Embryonic facial prominence (tissue), 1 donor: ENCODE data around the gene TAX1BP1.
"Not testable (repeated sequence)": the region's sequence is repeated elsewhere in the genome, so short reads cannot be mapped to it uniquely, and the experiment has no call there.

Experiments
- DNase-seq: peaks from one replicate; pipeline ENCODE4 v3.0.0-alpha.2; 2016; ENCODE audit errors: extremely low spot score

Gene TAX1BP1

DNA sequence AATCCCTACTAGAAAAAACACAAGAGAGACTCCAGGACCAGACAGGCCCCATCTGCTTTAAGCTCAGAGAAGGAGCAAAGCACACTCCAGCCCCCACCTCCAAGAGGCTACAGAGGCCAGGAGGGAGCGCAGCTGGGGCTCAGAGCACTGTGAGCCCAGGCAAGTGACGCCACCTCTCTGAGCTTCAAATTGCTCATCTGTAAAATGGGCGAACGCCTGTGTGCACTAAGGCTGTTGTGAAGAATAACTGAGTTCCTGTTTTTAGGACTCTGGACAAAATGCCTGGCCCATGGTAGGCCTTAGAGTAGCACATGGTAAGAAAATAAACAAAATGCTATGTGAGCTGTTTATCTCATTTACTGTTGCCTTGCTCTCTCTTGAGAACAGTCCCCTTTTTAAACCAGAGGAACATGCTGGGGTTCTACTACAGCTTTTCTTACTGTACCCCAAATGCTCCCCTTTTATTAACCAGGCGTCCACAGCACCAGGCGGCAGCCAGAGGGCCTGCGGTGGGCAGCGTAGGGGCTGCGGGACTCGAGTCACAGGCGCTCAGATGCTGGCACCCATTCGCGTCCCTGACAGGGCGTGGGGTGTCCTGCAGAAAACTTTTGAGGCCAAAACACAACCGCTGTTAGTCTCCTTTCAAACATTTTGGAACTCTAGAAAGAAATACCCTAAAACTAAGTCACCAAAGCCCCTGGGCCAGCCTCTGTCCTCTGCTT, 103.8 kb downstream of the TAX1BP1 start:
- no peak for DNase-seq

DNA sequence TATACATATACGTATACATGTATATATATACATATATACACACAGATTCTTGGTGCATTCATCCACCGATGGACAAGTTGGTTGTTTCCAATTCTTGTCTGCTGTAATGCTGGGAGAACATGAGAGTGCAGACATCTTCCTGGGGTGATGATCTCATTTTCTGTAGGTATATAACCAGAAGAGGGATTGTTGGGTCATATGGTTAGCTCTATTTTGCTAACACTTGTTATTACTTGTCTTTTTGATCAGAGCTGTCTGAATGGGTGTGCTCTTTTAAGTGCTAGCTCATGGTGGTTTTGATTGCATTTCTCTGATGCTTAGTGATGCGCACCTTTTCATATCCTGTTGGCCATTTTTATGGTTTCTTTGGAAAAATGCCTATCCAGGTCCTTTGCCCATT, 106.4 kb downstream of the TAX1BP1 start:
- no peak for DNase-seq

DNA sequence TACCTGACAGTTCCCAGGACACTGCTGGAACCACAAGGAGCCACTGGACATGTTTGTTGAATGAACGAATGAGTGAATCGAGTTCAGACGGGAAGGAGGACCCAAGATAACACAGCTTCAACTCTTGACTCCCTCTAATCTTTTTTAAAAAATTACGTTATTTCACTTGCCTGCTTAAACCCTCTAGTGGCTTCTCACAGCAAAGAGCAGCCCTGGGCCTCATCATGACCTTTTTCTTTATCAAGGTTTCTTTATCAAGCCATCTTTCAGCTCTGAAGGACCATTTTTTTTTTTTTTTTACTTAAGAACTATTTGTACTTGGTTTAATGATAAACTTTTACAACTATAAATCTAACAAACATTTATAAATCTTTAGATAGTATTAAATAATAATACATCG, 110.6 kb downstream of the TAX1BP1 start:
- no peak for DNase-seq

DNA sequence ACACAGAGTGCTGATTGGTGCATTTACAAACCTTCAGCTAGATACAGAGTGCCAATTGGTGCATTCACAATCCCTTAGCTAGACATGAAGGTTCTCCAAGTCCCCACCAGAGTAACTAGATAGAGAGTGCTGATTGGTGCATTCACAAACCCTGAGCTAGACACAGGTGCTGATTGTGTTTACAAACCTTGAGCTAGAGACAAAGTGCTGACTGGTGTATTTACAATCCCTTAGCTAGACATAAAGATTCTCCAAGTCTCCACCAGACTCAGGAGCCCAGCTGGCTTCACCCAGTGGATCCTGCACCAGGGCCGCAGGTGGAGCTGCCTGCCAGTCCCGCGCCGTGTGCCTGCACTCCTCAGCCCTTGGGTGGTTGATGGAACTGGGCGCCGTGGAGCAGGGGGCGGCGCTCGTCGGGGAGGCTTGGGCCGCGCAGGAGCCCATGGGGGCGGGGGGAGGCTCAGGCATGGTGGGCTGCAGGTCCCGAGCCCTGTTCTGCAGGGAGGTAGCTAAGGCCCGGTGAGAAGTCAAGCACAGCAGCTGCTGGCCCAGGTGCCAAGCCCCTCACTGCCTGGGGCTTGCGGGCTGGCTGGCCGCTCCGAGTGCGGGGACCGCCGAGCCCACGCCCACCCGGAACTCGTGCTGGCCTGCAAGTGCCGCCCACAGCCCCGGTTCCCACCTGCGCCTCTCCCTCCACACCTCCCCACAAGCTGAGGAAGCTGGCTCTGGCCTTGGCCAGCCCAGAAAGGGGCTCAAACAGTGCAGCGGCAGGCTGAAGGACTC, 116.9 kb downstream of the TAX1BP1 start:
- not testable (repeated sequence) for DNase-seq

DNA sequence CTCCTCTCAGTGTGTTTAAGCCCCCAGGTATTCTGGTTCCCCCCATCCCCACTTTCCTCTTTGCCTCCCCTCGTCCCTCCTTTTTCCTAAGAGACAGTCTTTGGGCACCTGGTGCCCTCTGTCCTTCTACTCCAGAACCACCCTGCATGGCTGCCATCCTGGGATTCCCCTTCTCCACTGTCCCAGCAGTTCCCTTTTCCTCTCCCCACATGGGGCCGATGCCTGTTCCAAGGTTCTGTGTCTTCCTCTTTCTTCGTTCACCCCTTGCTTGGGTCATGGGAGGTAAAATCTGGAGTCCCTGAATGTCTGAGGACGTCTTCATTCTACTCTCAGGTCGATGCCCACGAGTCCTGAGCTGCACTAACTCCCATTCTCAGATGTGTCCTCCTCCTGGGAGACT, 120.8 kb downstream of the TAX1BP1 start:
- no peak for DNase-seq

DNA sequence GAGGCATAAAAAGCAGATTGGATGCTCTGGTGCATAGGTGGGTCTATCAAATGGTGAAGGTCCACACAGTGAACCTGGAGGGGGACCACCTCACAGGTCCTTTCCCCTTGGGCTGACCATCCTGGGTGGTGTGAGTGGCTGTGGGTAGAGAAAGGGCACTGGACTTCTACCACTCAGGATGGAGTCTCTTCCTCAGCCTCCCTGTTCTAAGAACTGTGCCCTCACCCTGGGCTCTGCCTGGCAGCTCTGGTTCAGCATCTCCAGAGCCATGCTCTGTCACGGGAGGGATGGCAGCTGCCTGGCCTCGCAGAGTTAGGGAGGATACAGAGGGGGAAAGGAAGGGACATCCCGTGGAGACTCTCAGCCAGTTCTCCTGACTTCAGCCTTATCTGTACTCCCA, 121.8 kb downstream of the TAX1BP1 start:
- no peak for DNase-seq

DNA sequence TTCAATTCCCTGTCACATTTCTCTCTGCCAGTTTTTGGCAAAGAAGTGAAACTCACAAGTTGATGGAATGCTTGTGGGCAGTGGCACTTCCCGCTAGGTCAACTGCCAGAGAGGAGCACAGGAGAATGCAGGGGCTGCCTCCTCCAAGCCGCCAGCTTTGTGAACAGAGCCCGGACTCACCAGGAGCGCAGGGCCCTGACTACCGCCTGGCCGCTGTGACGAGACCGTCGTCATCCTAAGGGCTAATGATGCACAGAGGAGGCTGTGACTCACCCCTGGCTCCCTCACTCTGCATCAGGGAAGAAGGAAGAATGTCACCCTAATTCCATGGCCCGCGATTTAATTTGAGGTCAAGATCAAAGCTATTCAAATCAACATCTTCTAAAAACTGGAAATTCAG, 123.9 kb downstream of the TAX1BP1 start:
- no peak for DNase-seq

DNA sequence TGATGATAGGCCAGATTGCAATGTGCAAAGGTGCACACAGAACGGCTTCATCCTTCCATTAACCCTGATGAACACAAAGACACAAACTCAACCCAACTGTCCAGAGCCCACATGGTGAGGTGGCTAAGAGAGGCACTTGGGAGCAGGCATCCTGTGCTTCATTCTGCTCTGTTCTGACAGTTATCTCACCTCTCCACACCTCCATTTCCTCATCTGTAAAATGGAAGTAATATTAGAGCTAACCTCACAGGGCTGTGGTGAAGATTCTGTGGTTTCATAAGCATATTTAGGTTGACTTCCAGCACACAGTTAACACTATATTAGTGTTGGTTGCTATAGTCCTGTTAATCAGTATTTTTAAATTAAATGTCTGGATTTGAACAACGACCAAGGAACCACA, 126.3 kb downstream of the TAX1BP1 start:
- DNase-seq = no peak

DNA sequence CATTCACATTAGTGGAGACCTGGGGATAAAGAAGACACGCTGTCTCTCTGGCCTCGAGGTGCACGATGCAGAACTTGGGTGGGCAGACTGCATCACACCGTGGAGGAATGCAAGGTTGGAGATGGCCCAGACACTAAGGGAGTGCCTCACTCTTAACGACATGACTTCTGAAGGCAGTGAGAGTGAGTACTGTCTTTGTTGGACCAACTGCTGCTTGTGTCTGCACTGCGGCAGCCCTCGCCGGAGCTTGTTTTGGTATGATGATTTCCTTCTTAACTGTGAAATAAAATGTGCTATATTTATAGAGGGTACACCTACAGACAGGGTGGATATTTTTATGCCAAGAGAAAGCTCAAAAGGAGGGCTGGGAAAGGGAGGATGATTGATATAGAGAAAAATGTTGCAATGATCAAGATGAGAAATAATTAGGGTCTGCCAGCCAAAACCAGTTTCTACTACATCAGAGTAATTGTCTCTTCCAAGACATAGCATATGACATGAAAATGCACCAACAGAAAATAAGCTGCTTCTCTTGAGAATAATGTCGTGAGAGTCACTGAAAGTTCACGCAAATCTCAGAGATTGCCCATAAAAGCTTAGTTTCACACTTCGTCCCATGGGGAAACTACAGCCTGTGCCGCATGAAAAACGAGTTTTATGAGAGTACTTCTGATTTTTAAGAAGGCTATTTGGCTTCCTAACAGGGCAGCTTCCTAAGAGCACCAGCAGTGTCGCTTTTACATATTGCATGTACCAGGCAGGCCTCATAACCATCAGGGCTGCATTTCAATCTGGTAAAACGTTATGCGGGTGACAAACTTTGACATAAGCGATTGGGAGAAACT, 127.1 kb downstream of the TAX1BP1 start:
- no peak for DNase-seq

DNA sequence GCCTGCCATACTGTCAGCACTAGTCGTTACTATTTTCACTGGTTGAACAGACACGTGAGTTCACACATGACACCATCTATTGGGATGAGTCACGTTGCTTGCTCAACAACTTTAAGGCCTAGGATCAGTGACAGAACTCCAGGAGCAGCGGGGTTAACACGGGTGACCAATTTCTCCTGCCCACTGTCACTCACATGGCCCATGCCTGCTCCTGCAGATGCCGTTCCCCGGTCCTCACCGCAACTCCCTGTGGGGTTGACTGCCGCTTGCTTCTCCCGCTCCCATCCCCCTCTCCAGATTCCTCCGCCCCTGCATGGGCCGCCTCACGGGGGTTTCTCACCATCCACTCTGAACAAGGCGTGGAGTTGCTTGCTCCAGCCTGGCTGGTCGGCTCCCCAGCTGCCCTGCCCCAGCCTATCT, 128.2 kb downstream of the TAX1BP1 start:
- DNase-seq = no peak

DNA sequence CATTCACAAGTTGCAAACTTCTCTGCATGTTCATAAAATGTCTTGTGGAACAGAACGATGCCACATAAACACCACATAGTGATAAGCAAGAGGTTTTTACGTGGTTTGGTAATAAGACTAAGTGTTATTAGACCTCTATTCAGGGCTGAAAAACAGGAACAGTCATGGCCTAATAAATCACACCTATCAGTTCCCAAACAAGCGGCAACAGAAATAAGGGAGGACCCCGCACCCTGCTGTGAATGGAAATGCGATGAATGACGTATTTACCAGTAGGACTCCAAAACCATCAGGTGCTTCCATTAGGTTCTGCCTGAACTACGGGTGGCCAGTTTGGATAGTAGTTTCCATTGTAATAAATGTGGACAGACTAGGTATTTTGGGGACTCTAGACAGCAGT, 129.1 kb downstream of the TAX1BP1 start:
- no peak for DNase-seq

DNA sequence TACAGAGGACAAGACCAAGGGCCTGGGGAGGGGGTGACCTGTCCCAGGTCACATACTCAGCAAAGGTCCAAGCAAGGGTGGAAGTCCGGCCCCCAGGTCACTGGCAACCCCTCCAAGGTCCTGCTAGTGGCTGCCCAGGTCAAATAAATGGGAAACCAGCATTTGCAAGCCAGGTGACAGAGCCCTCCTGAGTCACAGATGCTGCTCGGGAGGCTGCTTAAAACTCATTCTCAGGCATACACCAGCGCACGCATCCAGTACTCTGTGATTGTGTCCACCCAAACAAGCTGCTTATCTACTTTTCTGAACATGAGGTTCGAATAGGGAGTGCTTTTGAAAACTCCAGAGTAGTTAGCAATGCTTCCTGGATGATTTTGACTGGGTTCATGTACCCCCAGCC, 130.6 kb downstream of the TAX1BP1 start:
- DNase-seq = no peak

DNA sequence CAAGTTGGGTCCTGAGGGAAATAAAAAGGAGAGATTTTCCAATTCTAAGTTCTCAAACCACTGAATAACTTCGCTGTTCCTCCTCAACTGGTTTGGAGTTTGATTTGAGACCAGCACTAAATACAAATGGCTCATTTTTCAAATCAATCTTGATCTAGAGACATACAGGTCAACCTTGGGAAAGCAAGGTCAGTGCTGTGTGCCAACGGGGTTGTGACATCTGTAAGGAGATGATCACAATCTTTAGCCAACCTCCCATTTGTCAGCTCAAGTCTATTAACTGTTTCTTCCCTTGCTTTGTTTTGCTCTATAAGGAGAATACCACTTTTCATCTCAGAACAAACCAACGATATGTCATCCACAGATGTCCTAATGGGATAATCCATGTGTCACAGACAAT, 131.1 kb downstream of the TAX1BP1 start:
- DNase-seq = no peak

DNA sequence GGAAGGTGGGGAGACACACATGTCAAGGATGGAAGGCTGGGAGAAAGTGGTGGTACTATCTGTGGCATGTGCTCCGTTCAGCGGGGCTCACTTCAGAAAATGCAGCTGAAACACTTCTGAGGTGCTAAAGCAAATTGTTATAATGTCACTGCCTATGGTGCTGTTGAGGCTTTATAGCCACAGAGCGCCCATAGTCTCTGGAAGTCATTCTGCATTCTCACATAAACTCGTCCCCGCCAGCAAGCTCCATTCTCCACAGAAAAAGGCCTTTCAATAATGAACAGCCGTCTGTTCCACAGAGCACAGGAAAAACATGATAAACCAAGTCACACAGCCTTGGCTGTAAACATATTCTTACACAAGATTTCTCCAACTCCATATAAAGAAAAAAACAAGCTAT, 131.9 kb downstream of the TAX1BP1 start:
- no peak for DNase-seq

DNA sequence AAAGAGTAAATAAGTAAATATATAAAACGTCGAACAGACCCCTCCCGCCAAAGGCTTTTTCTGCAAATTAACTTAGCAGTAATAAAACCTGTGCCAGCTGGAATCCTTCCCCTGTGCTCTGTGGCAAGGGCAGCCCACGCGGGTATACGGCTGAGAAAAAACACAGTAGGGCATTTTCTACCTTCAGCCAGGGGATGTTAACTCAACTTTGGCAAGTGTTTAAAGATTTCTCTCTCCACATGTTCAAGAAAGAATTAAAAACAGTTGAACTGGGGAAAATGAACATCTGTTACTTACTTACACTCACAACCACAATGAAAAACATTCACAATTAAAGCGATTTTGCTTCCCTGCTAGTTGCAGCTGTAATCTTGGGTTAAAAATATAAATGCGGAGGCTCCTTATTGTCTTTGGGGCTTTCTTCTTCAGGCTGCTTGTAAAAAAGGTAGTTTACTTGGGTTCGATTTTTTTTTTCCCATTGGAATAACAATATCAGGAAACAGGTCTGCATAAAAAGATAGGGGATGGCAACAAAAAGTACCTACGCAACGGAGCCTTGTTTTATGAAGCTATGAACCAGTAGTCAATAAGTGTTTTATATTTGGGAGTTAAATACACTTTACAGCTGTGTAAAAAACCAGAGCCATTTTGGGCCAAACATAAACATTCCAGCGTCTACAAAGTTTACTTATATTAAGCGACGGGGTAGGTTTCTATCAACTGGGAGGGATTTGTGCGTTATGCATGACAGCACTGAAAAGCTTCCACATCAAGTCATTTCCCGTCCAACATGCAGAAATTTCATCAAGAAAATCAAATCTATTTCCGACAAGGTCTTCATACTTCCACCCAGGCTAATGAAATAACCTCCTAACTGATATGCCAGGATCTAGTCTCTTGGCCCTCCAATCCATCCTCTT, 132.7 kb downstream of the TAX1BP1 start:
- DNase-seq = peak; percentile 27

DNA sequence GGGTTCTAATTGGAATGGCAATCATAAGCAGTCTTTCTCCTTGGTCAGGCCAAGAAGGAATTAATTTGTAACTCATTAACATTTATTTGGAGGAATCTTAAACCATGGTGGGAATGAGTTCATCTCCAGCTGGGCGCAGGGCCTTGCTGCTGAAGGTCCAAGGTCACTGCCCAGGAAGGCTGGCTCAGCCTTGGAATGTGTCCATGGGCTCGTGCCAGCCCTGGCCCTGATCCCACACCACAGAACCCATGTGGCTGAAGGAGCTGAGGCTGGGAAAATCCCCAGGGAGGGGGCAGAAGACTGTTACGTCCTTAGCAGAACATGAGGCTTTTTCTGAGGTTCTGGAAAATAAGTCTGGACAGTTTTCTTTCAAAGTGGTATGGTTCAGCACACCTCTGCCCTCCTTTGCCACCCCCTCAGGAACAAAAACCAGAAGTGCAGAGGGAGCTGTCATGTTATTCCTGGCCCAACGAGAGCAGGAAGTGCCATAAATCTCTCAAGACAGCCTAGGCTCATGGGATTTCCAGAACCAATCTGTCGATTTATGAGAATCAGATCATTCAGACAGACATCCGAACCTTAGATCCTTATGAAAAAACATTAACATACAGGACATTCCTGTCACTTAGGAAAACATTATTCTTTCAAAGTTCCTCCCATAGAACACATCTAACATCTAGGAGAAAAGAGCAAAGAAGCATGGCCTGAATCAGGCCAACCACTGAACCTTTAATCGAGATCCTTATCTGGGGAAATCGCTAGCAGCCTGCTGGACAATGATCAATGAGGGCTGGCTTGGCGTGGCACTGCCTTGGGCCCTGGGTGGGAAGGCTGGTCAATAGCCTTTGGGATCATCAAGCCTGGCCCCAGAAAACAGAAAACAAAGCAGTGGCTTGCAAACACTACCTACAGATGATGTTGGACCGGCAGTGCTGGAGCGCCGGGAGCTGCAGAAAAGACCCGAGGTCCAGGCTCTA, 134.3 kb downstream of the TAX1BP1 start:
- no peak for DNase-seq

DNA sequence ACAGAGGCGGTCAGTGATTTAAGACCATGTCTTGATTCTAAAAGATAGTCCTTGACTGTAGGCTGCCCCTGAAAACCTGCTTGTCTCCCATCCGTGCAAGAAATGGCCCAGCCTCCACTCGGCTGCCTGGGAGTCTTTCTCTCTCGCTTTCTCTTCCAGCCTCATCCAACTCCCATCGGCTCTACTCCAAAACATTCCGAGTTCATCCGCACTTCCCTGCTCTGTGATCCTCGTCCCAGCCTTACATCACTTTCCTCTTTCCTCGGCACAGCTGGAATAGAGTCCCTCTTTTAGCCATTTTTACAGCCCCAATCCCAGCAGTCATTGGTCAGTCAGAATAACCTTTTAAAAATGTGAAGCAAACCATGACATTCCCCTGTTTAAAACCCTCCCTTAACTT, 135.1 kb downstream of the TAX1BP1 start:
- no peak for DNase-seq

DNA sequence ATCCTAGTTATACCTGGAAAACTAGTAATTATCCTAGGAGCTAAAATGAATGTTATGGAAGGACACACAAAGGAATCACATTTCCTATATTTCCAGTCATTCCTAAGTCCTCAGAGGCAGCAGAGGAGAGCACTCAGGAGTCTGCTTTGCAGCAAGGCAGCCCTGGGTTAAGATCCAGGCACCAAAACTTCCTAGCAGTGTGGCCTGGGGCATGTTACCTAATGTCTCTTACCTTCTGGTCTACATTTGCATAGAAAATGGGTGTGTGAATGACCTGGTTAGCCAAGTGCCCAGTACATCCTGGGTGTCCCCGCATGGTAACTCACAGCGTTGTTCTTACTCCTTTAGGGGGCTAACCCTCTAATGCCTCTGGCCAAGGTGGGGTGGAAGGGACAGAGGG, 135.9 kb downstream of the TAX1BP1 start:
- no peak for DNase-seq

DNA sequence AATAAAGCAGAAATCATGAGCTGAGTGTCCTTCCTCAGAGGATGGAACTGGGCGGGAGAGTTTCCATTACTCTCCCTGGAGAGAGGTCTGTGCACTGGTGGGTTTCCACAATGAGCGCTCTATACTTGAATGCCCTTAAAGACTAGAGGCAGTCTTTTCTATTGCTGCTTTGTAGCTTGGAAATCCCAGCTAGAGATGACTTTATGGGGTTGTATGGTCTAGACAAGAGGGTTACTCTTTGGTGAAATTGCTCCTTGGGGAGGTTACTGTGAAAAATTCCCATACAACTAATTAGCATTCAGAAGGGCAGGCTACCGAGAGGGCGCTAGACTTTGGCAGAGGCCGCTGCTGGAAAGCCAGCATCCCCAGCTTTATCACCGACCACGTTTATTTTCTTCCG, 136.8 kb downstream of the TAX1BP1 start:
- no peak for DNase-seq
